Liver (tissue), 9 donors: ENCODE measurements around the gene MEOX1. TPM values are rescaled to one million over a fixed set of nuclear protein-coding genes. Genes with fewer than 3 reads are reported as not detected.
"Not testable (repeated sequence)": the region's sequence is repeated elsewhere in the genome, so short reads cannot be mapped to it uniquely, and the experiment has no call there.

Experiments used
- DNase-seq: peaks from one replicate; pipeline ENCODE4 v3.0.0-alpha.2; 2017; ENCODE audit warnings: low spot score
- H3K27ac ChIP-seq, 2 donors: one replicate each; pipeline ENCODE4 v1.7.0; 2013; ENCODE audit warnings: inconsistent platforms in 2 of 2, low read length in 2 of 2, control low read depth in 1 of 2, low read depth in 1 of 2, mild to moderate bottlenecking in 1 of 2
- H3K27me3 ChIP-seq, 4 donors: one replicate each; pipeline versions ENCODE4 v1.6.1 to v1.7.0; 2013; ENCODE audit warnings: low read length in 3 of 4, inconsistent platforms in 1 of 4, mild to moderate bottlenecking in 1 of 4, moderate library complexity in 1 of 4; ENCODE audit not compliant: control insufficient read depth in 4 of 4, insufficient read depth in 4 of 4
- H3K36me3 ChIP-seq, 4 donors: one replicate each; pipeline versions ENCODE4 v1.6.1 to v1.7.0; 2013; ENCODE audit warnings: low read length in 3 of 4, mild to moderate bottlenecking in 3 of 4, low read depth in 1 of 4, moderate library complexity in 1 of 4; ENCODE audit not compliant: control insufficient read depth in 4 of 4, insufficient read depth in 3 of 4
- H3K4me1 ChIP-seq, 4 donors: one replicate each; pipeline versions ENCODE4 v1.6.1 to v1.7.0; 2013; ENCODE audit warnings: low read length in 3 of 4, mild to moderate bottlenecking in 3 of 4, moderate library complexity in 1 of 4; ENCODE audit not compliant: control insufficient read depth in 4 of 4, insufficient read depth in 4 of 4
- H3K4me3 ChIP-seq, 3 donors: one replicate each; pipeline versions ENCODE4 v1.6.1 to v1.7.0; 2013; ENCODE audit warnings: low read length in 3 of 3, control low read depth in 1 of 3, low read depth in 1 of 3, mild to moderate bottlenecking in 1 of 3
- H3K9ac ChIP-seq, 2 donors: one replicate each; pipeline ENCODE4 v1.7.0; 2013; ENCODE audit warnings: low read length in 2 of 2, mild to moderate bottlenecking in 2 of 2, moderate library complexity in 2 of 2, control low read depth in 1 of 2, low read depth in 1 of 2
- H3K9me3 ChIP-seq, 4 donors: one replicate each; pipeline versions ENCODE4 v1.6.1 to v1.7.0; 2013; ENCODE audit warnings: low read length in 3 of 4; ENCODE audit not compliant: control insufficient read depth in 4 of 4
- EGR1 ChIP-seq, 2 donors: IDR thresholded peaks; 2 replicates each; pipeline ENCODE4 v1.6.1; 2016 to 2018; ENCODE audit warnings: antibody characterized with exemption in 2 of 2, low read depth in 2 of 2
- FOXA1 ChIP-seq: IDR thresholded peaks from 2 replicates; pipeline ENCODE4 v1.6.1; 2016; ENCODE audit warnings: antibody characterized with exemption
- GABPA ChIP-seq, 2 donors: IDR thresholded peaks in 1 of 2; conservative IDR thresholded peaks in 1 of 2; 2 replicates each; pipeline ENCODE4 v1.6.1; 2016; ENCODE audit warnings: antibody characterized with exemption in 2 of 2, mild to moderate bottlenecking in 1 of 2, moderate library complexity in 1 of 2
- HNF4G ChIP-seq: IDR thresholded peaks from 2 replicates; pipeline ENCODE4 v1.6.1; 2016; ENCODE audit warnings: antibody characterized with exemption
- JUND ChIP-seq, 2 donors: IDR thresholded peaks; 2 replicates each; pipeline ENCODE4 v1.6.1; 2016; ENCODE audit warnings: antibody characterized with exemption in 2 of 2
- NR2F2 ChIP-seq: IDR thresholded peaks from 2 replicates; pipeline ENCODE4 v1.6.1; 2016; ENCODE audit warnings: antibody characterized with exemption
- RAD21 ChIP-seq, 2 donors: IDR thresholded peaks; 2 replicates each; pipeline ENCODE4 v1.6.1; 2016; ENCODE audit warnings: antibody characterized with exemption in 2 of 2, mild to moderate bottlenecking in 2 of 2
- RXRA ChIP-seq, 2 donors: IDR thresholded peaks; 2 replicates each; pipeline ENCODE4 v1.6.1; 2017 to 2018; ENCODE audit warnings: antibody characterized with exemption in 2 of 2, mild to moderate bottlenecking in 1 of 2
- SP1 ChIP-seq: IDR thresholded peaks from 2 replicates; pipeline ENCODE4 v1.6.1; 2018; ENCODE audit warnings: antibody characterized with exemption, mild to moderate bottlenecking
- ZBTB33 ChIP-seq: IDR thresholded peaks from 2 replicates; pipeline ENCODE4 v1.6.1; 2016; ENCODE audit warnings: antibody characterized with exemption
- WGBS: extraction: QIAGEN DNeasy Blood & Tissue Kit; methylation state at CpG from one replicate; pipeline ENCODE4 v1.1.7; 2013; 5-methylcytosine and 5-hydroxymethylcytosine counted together
- polyA plus RNA-seq, 2 donors: library from polyadenylated mRNA; stranded (reverse) in 1 of 2; unstranded in 1 of 2; fragments of 200-250 nt in 1 of 2; fragments of >200 nt in 1 of 2; fragmentation: Nextera tagmentation in 1 of 2; extraction: Ambion mirVana in 1 of 2; gene quantifications; one replicate each; pipeline versions ENCODE4 v1.2.1 to v1.2.3, GENCODE V29; 2013 to 2015
- total RNA-seq, 2 donors: library from RNA; depleted of rRNA; stranded (reverse); fragments of >200 nt; gene quantifications; one replicate each; pipeline ENCODE4 v1.2.3, GENCODE V29; 2014
- TF ChIP-seq, protein P1 (sequence below): fragments of 150-350 bp; IDR thresholded peaks from 2 replicates; pipeline ENCODE4 v1.5.1; 2017; ENCODE audit warnings: improper control_type of control experiment, low read depth, low read length; ENCODE audit not compliant: missing input control
- donor health status: healthy.
- donor health status: healthy.
- donor health status: healthy.
- donor health status: healthy.
- donor health status: healthy.

The MEOX1 gene
- total and polyA plus RNA-seq, 4 donors, result 0.05 to 0.33 TPM; not detected in 2

DNA sequence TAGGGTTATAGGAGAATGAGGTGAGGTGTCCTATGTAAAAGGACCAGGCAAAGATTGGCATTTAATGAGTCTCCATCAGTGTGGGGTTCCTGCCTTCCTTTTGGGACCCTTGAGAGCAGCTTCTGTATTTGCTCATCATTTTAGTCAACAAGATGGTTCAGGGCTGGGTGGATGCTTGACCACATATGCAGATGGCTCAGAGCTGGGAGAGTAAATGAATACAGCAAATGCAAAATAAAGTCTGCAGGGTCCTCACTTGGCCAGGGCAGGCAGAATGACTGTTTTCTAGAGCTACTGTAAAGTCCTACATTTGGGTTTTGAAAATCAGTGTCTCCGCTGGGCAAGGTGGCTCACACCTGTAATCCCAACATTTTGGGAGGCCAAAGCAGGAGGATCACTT lies 58.4 kb downstream of the MEOX1 start (continued):
- TF ChIP-seq, protein P1, sequence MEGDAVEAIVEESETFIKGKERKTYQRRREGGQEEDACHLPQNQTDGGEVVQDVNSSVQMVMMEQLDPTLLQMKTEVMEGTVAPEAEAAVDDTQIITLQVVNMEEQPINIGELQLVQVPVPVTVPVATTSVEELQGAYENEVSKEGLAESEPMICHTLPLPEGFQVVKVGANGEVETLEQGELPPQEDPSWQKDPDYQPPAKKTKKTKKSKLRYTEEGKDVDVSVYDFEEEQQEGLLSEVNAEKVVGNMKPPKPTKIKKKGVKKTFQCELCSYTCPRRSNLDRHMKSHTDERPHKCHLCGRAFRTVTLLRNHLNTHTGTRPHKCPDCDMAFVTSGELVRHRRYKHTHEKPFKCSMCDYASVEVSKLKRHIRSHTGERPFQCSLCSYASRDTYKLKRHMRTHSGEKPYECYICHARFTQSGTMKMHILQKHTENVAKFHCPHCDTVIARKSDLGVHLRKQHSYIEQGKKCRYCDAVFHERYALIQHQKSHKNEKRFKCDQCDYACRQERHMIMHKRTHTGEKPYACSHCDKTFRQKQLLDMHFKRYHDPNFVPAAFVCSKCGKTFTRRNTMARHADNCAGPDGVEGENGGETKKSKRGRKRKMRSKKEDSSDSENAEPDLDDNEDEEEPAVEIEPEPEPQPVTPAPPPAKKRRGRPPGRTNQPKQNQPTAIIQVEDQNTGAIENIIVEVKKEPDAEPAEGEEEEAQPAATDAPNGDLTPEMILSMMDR, result no peak
- no peak for TF ChIP-seq FOXA1
- no peak for TF ChIP-seq GABPA (IDR thresholded peaks at IDR 0.05 in 1 of 2, conservative IDR thresholded peaks at IDR 0.05 in 1 of 2)

DNA sequence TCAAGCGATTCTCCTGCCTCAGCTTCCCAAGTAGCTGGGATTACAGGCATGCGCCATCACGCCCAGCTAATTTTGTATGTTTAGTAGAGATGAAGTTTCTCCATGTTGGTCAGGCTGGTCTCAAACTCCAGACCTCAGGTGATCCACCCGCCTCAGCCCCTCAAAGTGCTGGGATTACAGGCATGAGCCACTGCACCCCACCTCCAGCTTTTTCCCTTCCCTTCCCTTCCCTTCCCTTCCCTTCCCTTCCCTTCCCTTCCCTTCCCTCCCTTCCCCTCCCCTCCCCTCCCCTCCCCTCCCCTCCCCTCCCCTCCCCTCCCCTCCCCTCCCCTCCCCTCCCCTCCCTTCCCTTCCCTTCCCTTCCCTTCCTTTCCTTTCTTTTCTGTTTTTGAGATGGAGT lies 59.2 kb downstream of the MEOX1 start:
- H3K27ac ChIP-seq, H3K9ac ChIP-seq, H3K4me3 ChIP-seq, H3K4me1 ChIP-seq, DNase-seq, H3K9me3 ChIP-seq, H3K27me3 ChIP-seq, H3K36me3 ChIP-seq: not testable (repeated sequence)
- WGBS, result 97% methylated on average over 4 of the region's 4 CpGs

DNA sequence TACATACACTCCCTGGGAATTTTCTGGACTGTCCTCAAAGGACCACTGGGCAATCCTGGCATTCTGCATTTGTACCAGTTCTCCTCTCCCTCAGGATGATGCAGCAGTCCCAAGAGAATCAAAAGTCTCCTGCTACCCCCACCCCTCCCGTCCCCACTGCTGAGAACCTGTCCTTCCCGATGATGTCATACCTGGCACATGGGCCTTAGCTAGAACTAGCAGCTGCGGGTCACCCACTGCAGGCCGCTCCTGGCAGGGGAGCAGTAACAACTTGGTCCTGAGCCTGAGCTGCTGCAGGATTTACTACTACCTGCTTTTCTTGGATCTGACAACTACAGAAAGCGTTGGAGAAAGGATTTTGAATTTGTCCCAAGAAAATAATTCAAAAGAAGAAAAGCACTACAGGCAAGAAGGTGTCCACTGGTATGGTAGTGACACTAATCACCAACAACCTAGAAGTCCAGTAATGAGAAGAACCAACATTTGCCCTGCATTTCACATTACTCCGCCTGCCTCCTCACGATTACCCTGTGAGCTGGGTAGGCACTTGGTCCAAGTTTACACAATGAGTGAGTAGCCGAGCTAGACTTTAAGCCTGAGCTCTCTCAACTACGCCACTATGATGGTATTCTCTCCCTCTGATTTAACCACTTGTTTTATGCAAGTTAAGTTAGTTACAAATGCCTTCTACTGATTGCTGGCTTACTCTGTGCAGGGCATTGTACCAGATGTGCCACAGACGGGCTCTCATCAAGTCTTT lies 60.3 kb downstream of the MEOX1 start:
- TF ChIP-seq FOXA1 (no peak), RXRA (IDR thresholded peaks at IDR 0.05) (no peak), NR2F2 (no peak), RAD21 (IDR thresholded peaks at IDR 0.05) (no peak), ZBTB33 (no peak)

DNA sequence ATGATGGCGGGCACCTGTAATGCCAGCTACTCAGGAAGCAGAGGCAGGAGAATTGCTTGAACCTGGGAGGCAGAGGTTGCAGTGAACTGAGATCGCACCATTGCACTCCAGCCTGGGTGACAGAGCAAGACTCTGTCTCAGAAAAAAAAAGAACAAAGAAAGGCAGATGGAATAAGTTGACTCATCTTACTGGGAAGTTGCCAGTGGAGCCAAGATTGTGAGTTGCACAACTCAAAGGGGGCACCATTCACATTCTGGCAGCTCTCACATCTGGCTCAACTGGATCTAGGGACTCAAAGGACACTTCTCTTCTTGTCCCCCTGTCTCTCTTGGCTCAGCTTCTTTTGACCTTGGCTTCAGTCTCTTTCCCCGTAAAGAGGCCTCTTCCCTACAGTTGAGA lies 61.9 kb downstream of the MEOX1 start:
- Histone ChIP-seq H3K4me3 (no peak overlapping the region), H3K9ac (no peak overlapping the region), H3K27ac (no peak overlapping the region), H3K4me1 (no peaks in the 10 kb centered on the region), H3K9me3 (no peaks in the 10 kb centered on the region), H3K27me3 (no peaks in the 10 kb centered on the region), H3K36me3 (no peaks in the 10 kb centered on the region)
- 97% methylated on average over 3 of the region's 3 CpGs for WGBS
- no peak for DNase-seq
- TF ChIP-seq HNF4G (no peak), JUND (IDR thresholded peaks at IDR 0.05) (no peak), SP1 (no peak), EGR1 (IDR thresholded peaks at IDR 0.05; ENCODE audit: low read depth in 2 of 2) (no peak), RXRA (IDR thresholded peaks at IDR 0.05) (no peak), GABPA (IDR thresholded peaks at IDR 0.05 in 1 of 2, conservative IDR thresholded peaks at IDR 0.05 in 1 of 2) (no peak), RAD21 (IDR thresholded peaks at IDR 0.05) (no peak), ZBTB33 (no peak)
- TF ChIP-seq, protein P1, result no peak

More for the DNA sequence above, 60.3 kb downstream of the MEOX1 start:
- Histone ChIP-seq H3K9me3 (no peaks in the 10 kb centered on the region), H3K4me1 (no peaks in the 10 kb centered on the region), H3K27ac (no peak overlapping the region), H3K4me3 (no peak overlapping the region), H3K27me3 (no peaks in the 10 kb centered on the region), H3K9ac (no peak overlapping the region), H3K36me3 (no peaks in the 10 kb centered on the region)
- no peak for DNase-seq
- 83% methylated on average over 10 of the region's 10 CpGs for WGBS
